HG03097 (cell line): ENCODE results near the gene MZB1.
"Not testable (repeated sequence)": the region's sequence is repeated elsewhere in the genome, so short reads cannot be mapped to it uniquely, and the experiment has no call there.

Source experiments
- ATAC-seq: cut with Tn5 transposase; IDR thresholded peaks from one replicate; pipeline ENCODE4 v1.9.1; 2021; ENCODE audit not compliant: unreplicated experiment, low FRiP score

The MZB1 gene

DNA sequence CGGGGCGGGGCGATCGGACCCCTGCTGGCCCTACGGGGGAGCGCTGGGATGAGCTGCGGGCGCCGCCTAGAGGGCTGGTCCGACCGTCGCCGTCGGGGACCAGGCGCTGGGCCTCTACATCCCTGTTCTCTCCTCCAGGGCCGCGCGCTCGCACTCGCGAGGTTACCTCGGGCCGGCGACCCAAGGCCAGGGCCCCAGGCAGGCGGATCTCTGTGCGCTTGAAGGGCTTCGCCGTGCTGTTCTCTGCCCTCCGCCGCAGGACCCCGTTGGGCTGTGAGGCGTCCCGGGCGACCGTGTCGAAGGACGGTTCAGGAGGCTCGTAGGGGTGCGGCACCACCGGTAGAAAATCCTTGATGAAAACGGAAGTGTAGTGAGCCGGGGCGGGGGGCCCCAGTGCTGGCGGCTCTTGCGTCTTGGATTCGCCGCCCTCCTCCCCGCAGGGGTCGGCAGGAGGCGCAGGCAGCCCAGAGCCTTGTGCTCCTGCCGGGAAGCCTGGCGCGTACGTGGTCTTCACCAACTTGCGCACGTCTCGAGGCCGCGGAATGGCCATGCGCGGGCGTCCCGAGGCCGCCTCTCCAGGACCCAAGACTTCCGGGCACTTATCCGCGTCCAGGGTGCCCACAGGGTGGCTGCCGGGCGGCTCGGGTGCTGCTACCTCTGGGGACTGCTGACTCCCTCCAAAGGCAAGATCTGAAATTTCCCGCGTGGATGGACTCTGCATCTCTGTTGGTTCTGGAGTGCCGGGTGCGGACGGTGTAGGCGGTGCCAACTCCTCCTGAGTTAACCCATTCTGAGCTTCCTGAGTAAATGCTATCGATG, 3.2 kb upstream of the MZB1 start:
- ATAC-seq, result peak; percentile 45

GRCh38 chr5:139392324-139392677, 2.6 kb upstream of the MZB1 start:
- ATAC-seq, result no peak

- no peak for ATAC-seq
These were observed 2.0 kb upstream of the MZB1 start for GRCh38 chr5:139391570-139392323.

GRCh38 chr5:139390639-139391569, 1.2 kb upstream of the MZB1 start:
- ATAC-seq, result no peak

DNA sequence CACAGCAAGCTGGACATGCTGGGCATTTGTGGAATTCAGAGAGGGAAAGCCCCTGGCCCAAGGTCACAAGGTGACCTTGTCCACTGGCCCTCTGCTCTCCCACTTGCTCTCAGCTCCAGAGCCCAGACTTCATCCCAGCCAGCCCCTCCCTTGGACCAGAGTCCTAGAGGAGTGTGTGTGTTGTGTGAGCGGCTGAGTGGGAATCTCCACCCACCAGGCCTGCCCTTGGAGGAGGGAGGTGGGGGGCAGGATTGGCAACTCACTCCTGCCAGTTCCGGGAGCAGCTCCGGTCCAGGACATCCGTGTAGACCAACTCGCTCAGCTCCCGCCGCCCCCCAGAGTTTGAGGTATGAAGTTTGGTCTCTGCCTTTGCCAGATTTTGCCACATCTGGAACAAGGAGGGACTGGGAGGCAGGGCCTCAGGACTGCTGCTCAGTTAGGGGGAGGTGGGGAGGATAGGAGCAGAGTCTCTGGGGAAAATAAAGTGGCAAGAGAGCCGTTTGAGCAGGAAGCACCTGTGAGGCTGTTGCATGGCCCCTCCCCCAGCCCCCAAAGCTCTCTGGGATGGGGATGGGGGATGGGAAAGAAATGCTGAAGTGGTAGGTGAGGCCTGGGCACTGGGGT, 1.4 kb downstream of the MZB1 start:
- ATAC-seq, result no peak

DNA sequence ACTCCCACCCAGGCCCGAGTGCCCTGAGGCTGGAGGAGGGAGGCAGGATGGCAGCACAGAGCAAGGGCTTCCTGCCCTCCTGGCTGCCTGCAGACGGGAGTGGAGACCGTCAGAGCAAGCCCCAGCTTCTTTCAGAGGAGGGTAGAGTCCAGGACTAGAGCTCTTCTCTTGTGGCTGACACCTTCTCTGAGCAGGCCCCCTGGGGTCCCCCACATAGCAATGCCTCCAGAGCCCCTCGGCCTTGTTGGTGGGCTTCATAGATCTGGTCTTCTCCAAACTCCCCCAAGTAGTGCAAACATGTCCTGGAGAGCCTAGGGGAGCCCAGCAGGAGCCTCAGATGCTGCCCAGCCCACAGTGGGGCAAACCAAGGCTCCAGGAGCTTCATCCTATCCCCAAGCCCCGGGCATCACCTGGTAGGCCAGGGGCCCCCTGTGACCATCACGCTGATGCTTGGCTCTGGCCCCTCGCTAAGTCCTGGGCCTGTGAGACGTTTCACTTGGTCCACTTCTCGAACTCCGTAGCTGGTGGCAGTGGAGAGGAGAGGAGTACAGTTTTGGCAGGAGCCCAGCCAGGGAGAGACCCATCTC, 2.0 kb downstream of the MZB1 start:
- ATAC-seq, result no peak

DNA sequence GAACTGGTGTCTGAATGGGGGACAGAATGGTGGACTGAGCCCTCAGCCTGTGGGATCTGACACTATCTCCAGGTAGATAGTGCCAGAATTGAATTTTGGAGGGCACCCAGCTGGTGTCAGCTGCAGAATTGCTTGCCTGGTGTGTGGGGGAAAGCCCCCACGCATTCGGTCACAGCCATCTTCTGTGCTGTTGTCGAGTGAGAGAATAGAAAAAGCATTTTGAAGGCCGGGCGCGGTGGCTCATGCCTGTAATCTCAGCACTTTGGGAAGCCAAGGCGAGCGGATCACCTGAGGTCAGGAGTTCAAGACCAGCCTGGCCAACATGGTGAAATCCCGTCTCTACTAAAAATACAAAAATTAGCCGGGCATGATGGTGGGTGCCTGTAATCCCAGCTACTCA, 2.8 kb downstream of the MZB1 start:
- ATAC-seq, result not testable (repeated sequence)

DNA sequence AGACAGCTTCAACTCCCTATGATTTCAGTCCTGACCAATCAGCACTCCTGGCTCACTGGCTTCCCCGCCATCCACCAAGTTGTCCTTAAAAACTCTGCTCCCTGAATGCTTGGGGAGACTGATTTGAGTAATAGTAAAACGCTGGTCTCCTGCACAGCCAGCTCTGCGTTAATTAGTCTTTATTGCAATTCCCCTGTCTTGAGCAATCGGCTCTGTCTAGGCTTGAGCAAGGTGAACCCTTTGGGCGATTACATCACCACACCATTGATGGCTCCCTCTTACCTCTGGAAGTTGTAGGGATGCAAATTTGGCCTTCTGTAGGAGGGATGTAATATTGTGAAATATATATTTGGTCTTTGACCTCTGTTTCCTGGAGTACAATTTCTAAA, 3.7 kb downstream of the MZB1 start:
- ATAC-seq, result no peak

DNA sequence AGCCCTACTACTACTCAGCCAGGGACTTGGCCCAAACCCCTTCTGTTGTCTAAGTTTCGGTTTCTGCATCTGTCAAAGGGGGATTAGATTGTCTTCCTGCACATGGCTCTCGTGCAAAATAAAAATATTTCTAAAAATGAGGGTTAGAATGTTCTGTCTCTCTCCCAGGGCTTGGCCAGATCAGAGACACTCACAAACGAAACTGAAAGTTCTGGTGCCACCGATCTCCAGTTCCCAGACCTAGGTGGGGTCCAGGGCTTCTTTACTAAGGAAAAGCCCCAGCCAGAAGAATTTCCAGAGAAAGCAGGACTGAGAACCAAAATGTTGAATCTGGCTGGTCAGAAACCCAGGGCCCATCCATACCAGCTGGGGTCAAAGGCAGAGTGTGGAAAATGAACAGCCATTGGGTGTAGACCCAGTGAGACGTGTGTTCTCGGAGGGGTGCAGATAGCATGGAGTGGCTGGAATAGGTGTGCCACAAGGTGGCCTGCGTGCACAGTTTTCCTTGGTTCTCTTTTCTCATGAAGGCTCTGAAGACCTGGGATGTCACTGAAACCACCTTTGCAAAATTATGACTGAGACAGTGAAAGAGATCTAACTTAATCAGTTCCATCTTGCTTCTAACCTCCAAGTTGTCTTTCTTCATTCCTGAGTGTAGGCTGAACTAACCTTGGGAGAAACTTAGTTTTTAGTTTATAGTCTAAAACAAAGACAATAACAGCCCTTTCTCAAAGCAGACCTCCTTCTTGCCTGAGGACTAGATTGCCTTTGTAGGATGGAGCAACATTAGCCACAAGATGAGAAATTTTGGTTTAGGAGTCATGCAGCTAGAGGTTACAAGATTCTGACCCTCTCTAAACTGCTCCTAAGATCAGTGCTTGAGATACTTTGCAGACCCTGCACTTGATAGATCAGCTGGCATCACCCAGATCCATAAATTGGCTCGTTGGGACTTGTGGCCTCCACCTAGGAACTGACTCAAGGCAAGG, 4.4 kb downstream of the MZB1 start:
- ATAC-seq, result no peak

GRCh38 chr5:139384591-139385051, 5.1 kb downstream of the MZB1 start:
- ATAC-seq, result no peak

- ATAC-seq, result no peak
These were observed 5.6 kb downstream of the MZB1 start for GRCh38 chr5:139383993-139384590.

DNA sequence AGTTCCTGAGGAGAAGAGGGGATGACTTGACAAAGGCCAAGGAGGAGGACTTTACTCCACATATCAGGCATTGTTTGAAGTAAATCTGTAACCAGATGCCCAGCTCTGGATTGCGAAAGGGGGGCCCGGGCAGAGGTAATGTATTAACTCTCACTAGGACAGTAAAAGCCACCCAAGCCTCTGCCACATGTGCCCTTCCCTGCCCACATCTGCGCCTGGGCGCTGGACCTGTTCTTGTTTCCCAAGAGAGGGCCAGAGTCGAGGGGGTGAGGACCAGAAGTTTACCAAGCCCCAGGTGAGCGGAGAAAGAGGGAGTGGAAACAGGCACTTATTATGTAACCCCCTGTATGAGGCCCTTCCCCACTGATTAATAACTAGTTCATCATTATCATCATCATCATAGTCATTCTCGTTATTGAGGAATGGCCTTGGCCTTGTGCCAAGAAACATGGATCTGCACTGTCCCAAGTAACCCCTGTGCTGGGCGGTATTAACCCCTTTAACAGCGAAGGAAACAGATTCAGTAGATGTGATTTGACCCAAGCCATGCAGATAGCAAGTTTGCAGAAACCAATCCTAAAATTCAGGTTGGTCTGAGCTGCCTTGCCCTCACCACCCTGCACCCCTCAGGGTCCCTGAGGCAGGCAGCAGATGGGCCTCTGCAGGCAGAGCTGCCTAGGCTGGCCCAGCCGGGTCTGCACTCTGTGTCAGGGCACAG, 6.3 kb downstream of the MZB1 start, which contains the start of gene SLC23A1:
TSS of gene SLC23A1 (minus strand) at position 23 of the 718 bp plus-strand sequence. CDS start 44 bp downstream, outside the sequence.
- ATAC-seq, result no peak

DNA sequence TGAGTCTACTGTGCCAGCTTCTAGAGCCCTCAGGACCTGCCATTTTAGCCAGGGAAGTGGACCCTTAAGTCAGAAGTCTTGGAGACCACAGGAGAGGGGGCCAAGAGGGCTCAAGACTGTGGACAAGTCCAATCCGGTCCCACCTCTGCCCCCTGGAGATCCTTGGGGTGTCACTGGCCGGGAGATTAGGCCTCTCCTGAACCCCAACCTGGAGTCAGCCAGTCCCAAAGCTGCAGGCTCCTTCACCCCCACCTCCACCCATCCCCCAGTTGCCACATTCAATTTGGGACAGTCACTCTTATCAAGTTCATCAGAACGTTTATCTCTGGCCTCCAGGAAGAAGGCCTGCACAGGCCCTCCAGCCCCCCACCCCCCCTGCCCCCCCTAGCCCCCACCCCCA, 6.9 kb downstream of the MZB1 start:
- no peak for ATAC-seq

DNA sequence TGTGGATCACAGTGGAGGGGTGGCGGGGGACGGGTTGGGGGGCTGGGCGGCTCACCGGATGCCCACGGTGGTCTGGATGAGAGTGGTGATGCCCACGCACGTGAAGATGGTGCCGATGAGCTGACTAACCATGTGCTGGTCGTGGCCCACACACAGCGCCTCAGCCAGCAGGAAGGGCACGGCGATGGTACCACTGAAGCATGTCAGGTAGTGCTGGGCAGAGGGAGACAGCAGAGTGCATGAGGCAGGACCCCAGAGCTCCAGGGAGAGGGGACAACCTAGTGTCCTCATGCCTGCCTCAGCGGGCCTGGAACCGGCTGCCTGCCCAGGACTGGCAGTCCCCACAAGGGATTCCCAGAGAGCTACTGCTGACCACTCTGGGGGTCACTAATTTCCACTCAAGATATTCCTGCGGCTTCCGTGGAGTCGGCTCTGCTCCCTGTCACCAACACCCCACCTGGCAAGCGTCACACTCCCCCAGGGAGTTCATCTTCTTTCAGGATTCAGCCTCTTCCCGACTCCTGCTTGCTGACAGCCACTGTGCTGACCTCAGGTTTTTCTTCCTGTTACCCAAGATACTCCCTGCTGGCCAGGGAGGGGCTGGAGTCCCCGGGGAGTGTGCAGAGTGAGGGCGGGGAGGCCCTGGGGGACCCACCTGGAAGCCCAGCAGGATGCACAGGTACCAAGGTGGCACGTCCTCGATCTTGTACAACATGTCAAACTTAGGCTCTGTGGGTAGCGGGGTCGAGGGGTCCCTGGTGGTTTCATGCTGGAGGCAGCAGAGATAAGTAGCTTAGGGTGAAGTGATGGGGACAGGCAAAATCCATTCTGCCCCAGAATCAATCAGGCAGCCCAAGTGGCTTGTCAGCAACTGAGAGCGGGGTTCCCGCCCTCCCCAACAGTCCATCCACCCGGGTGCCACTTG, 7.6 kb downstream of the MZB1 start:
- ATAC-seq, result no peak

DNA sequence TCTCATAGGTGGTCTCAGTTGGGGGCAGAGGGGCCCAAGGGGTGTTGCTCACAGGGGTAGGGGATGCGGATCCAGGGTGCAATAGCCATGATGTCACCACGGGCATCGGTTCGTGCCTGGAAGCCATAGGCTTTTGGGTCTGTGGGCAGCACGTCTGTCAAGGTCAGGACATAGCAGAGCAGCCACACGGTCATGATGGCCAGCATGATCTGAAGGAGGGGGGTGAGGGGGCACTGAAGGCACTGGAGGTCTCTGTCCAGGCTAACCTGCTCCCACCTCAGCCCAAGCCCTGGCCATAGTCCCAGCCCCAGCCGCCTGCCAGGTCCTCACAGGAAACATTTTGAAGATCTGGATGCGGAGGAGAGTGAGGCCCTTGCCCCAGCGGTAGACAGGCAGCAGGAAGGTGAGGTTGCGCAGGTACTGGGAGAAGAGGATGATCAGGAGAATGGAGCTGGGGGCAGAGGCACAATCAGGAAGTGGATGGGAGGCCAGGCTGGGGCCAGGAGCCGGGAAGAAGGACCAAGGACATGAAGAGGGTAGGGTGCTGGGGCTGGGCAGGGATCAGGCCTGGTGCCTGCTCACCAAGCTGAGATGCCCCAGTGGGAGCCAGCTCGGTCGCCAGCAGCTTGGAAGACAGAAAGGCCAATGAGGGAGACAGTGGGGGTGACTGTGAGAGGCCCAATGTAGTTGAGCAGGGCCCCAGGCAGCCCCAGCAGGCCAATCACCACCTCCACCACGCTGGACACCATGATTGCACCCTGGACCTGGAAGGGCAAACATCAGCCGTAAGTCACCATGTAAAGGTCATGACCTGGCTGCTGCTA, 9.9 kb downstream of the MZB1 start:
- no peak for ATAC-seq

GRCh38 chr5:139378941-139379361, 10.8 kb downstream of the MZB1 start:
- no peak for ATAC-seq
